Anterior cingulate cortex (tissue), 58 donors: ENCODE results near the gene AZGP1.
"Not testable (repeated sequence)": the region's sequence is repeated elsewhere in the genome, so short reads cannot be mapped to it uniquely, and the experiment has no call there.

Experiments
- DNase-seq, 58 donors: peaks; one replicate each; lab custom pipeline; 2025; lab: John Stamatoyannopoulos, UW

Gene AZGP1

DNA sequence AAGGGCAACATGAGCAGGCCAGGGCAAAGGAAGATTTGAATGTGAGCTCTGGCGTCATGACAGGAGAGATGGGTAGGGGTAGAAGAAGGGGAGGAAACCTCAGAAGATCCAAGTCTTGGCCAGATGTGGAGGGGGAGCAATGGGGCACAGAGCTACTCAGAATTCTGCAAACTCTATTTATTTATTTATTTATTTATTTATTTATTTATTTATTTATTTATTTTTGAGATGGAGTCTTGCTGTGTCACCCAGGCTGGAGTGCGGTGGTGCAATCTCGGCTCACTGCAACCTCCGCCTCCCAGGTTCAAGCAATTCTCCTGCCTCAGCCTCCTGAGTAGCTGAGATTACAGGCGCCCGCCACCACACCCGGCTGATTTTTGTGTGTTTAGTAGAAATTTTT is 21.2 kb downstream of the AZGP1 start:
- not testable (repeated sequence) for DNase-seq

DNA sequence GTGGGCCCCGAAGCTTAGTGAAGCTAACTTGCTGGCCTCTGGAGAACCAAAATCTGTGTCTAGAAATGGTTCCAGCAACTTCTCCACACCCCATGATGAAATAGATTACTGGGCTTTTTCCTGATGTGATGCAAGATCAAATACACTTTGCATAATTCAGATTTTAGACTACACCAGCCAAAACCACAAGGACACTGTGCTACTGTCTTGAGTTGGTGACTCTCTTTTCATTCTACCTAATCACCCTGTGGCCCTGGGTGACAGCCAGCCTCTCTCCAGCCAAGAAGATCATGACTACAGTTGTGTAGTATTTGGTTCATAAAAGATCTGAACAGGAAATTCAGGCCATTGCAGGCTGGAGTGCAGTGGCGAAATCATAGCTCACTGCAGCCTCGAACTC is 22.2 kb downstream of the AZGP1 start:
- no peak for DNase-seq

DNA sequence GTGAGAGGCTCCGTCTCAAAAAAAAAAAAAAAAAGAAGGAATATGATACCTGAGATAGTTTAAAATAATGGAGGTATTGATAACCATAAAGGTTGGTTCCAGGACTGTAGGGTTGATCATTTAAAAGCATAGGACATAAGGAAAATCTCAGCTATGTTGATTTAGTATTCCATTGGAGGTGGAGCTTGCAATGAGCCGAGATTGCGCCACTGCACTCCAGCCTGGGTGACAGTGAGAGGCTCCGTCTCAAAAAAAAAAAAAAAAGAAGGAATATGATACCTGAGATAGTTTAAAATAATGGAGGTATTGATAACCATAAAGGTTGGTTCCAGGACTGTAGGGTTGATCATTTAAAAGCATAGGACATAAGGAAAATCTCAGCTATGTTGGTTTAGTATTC is 23.2 kb downstream of the AZGP1 start:
- not testable (repeated sequence) for DNase-seq

DNA sequence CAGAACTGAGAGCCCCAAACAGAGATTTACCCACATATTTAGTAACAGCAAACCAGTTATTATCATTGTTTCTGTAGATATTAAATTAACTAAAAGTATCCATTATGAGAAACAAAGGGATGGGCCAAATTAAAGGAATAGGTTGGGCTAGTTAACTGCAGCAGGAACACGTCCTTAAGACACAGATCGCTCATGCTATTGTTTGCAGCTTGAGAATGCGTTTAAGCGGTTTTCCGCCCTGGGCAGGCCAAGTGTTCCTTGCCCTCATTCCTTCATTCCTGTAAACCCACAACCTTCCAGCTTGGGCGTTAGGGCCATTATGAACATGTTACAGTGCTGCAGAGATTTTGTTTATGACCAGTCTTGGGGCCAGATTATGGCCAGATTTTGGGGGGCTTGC is 25.0 kb downstream of the AZGP1 start:
- not testable (repeated sequence) for DNase-seq

DNA sequence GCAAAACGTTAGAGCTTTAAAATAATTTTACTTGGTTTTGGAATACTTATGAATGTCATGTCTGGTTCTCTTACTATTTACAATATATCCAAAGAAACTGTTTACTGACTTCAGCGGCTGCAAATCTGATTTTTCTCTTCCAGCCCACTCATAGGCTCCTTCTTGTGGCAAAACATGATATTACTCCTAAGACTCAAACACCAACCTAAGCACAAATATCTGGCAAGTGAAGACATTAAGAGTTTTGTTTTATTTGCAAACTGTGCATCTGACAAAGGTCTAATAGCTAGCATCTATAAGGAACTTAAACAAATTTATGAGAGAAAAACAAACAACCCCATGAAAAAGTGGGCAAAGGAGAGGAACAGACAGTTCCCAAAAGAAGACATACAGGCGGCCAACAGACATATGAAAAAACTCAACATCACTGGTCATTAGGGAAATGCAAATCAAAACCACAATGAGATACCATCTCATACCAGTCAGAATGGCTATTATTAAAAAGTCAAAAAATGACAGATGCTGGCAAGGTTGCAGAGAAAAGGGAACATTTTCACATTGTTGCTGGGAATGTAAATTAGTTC is 26.1 kb downstream of the AZGP1 start:
- DNase-seq = no peak

DNA sequence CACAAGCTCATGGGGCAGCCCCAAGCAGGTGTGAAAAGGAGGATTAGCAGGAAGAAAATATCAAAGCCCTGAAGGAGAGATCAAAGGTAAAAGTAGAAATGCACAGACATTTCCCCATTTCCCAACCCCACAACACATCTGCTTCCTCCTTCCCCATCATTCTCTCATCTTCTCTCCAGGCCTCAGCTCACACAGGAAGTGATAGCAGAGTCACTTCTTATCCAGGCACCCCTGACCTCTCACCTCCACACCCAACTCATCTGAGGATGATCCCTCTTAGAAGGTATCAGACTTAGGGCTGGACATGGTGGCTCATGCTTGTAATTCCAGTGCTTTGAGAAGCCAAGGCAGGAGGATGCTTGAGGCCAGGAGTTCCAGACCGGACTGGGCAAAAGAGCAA is 28.2 kb downstream of the AZGP1 start:
- DNase-seq = no peak

DNA sequence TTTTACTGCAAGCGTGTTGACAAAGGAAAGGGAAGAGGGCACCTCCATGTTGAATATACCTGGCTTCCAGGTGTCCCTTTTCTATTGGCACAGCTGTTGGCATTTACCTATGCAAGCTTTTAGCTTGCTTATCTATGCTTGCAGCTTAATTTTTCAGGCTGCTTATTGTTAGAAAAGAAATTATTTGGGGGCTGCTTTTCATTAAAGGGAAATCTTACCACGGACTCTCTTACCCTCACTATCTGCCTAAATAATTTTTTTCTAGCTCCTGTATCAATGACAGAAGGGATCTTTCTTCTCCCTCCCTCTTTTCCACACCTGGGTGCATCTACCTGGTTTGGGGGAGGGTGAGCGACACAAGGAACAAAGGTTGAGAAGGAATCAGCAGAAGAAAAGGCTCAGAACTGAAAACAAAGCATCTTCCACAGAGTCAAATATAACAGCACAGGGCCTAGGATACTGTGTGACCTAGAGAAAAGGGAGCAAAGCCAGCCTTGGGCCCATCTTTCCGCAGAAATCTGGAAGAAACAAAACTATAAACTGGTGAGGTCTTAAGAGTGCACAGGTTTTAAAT is 31.2 kb downstream of the AZGP1 start:
- no peak for DNase-seq

DNA sequence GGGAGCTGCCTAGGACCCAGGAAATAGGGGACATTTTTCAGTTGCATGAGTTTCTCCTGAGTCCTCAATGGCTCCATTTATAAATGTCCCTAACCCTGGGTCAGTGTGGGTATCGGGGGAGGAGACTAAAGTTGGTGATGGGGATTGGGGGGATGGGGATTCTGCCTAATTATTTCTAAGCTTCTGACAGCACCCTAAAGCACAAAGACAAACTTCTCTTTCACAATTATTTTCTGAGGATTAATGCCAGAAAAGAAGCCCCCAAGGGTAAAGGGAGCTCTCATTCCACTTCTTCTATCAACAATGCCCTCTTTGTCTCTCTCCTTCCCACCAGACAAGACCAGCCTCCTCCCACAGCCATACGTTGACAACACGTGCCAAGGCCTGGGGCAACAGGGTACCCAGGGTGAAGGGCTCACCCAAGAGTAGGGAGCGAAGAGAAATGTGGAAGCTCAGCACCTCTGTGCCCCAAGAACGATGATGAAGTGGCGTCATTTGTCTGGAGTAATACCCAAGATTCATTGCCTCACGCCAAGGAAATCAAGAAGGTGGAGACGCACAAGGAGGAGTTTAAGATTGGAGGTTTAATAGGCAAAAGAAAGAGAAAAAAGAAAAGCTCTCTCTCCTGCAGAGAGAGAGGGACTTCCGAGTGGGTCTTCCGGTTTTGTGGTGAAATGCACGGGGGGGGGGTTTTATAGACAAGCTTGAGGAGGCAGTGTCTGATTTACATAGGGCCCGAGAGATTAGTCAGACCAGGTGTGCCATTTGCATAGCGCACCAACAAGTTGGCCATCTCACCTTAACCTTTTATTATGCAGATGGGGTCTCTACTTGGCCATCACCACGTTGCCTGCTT is 32.0 kb downstream of the AZGP1 start:
- no peak for DNase-seq

DNA sequence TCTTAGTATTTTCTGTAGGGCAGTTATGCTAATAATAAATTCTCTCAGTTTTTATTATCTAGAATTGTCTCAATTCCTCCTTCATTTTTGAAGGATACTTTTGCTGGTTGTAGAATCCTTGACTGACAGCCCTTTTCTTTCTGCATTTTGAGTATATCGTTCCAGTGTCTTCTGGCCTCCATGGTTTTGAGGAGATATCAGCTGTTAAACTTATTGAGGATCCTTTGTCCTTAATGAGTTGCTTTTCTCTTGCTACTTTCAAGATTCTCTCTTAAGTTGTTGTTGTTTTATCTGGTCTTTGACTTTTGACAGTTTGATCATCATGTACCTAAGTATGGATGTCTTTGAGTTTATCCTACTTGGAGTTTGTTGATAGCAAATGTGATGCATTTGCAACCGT is 37.5 kb downstream of the AZGP1 start:
- DNase-seq = no peak

DNA sequence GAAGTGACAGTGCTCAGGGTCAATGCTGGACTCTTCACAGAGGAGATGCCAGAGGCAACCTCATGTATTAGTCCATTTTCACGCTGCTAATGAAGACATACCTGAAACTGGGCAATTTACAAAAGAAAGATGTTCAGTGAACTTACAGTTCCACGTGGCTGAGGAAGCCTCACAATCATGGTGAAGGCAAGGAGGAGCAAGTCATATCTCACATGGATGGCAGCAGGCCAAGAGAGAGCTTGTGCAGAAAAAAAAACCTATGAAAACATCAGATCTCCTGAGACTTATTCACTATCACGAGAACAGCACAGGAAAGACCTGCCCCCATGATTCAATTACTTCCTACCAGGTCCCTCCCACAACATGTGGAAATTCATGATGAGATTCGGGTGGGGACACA is 40.8 kb downstream of the AZGP1 start:
- not testable (repeated sequence) for DNase-seq

DNA sequence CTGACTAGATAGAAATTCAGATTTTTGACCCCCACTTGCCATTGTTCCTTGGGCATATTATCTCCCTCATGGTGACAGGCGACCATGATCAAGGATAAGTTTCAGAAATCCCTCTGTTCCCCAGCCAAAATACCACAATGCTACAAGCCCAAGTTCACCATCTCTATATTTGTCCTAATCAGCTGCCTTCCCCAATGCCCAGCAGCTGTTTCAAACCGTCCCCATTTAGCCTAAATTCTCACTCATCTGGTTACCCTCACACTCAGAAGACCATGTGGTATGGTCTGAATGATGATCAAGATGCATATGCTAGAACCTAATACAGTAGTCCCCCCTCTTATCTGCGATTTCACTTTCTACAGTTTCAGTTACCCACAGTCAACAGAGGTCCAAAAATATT is 45.5 kb downstream of the AZGP1 start:
- no peak for DNase-seq

DNA sequence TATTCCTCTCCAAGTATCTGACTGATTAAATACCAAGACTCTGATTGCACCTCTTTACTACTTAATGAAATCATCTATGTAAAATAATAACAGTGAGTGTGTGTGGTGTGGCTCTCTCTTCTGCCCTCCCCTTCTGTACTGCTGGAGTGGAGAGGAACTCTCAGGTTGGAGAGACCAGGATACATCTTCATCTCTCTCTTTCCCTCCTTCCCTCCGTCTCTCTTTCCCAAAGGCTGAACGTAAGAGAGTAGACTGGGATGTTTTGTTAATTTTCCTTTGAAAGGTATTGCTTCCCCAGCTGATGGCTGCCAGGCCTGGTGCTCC is 46.1 kb downstream of the AZGP1 start:
- DNase-seq = no peak

DNA sequence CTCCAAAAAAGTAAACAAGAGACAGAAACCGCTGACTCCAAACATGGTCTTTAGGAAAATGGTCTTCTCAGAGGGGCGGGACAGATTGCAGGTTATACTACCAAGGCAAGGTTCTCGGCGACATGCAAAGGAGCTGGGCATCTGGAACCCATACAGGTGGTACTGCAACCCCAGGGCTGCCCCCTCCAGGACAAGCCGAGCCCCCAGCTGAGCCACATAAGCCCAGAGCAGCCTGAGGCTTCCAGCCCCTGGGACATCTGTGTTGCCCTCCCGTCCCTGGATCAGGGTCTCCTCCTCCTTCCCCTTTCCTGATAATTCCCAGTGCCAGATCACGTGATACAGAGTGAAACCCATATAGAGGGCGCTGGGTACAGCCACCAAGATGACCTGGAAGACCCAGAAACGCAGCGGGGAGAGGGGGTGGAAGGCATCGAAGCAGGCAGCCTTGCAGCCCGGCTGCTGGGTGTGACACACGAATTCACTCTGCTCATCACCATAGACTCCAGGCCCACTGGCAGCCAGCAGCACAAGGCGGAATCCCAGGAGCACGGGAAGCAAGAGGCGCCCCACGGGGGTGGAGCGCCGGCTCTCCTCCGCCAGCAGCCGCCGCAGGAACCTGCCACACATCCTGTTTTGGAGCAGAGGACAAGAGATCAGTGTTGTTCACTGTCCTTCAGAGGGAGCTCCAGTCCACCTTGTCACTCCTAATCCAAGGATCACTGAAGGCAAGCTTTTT is 46.7 kb downstream of the AZGP1 start, which contains the start of gene GJC3:
Gene GJC3, minus strand, starts transcription at position 627 of the 736 bp plus-strand sequence. Its CDS starts 0 bp downstream, at position 627.
- peak in 37 of 58 donors; percentile 1 to 38 (median 12) for DNase-seq

DNA sequence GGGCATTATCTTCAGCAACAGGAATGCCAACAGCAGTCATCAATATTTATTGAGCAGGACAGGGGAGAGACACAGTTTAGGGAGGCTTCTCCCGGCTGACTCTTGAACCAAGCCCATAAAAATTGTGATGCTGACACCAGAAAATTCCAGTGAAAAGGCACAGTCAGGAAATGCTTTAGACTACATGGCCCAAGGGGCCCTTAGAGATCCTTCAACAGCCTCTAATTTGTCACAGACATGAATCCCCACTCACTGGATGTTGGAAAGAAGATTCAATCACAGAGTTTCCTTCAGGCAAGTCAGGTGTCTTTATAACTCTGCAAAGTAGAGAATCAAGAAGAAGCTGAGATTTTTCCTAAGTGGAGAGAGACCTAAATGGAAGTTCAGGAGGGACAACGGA is 47.6 kb downstream of the AZGP1 start:
- no peak for DNase-seq

DNA sequence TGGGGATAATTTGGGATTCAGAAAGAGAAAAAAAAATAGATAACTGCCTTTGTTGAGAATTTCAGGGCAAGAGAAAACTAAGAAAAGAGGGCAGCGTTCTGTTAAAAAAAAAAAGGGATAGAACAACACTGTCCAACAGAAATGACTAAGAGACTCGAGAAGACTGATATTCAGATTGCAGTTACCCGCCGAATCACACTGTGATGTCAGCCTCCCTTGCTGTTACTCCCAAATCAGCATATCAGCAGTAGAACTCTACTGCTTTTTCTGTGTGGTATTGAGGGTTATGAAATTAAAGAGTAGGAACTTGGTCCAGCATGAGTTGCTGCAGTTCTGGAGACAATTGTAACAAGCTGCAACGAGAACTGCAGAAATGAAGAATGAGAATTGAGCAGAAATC is 48.3 kb downstream of the AZGP1 start:
- DNase-seq = no peak

DNA sequence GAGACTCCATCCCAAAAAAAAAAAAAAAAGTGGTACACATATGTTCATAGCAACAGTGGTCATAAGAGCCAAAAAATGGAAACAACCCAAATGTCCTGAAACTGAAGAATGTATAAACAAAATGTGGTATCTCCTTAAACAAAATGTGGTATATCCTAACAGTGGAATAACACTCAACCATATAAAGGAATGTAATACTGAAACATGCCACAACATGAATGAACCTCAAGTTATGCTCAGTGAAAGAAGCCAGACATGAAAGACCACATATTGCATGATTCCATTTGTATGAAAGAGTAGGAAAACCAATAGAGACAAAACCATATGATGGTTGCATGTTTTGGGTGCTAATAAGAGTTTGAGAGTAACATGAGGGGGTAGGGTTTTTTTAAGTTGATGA is 49.5 kb downstream of the AZGP1 start:
- DNase-seq = no peak

DNA sequence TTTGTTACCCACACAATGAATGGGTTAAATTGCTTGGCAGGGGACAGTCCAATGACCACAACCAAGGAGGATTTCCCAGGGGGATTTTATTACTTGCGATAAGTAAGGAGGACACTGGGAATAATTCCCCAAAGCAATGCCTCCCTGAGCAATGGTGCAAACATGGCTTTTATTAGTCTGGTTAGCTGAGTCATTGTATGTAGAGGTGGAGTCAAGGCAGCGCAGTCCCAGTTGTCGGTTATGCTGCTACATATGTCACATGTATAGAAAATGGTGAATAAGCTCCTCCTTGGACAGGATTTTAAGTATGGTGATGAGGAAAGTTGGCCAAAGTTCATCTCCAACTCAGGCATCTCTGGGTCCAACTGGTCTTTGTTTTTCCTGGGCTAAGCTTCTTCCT is 52.6 kb downstream of the AZGP1 start:
- DNase-seq = no peak

DNA sequence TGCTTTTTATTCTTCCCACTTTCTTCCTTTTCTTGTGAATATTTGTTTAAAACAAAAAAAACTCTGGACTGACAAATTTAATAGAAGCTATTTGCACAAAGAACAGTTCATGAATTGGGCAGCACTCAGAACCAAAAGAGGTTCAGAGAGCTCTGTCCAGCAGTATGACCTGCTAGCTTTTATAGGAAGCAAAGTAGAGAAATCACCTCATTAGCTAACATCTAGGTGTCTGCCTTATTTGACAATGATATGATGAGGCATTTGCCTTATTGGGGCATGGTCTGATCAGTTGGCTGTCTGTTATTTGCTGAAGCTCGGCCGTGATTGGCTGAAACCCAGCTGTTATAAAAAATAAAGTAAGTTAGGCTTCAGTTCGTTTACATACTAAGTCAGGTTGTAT is 55.7 kb downstream of the AZGP1 start:
- DNase-seq = no peak

DNA sequence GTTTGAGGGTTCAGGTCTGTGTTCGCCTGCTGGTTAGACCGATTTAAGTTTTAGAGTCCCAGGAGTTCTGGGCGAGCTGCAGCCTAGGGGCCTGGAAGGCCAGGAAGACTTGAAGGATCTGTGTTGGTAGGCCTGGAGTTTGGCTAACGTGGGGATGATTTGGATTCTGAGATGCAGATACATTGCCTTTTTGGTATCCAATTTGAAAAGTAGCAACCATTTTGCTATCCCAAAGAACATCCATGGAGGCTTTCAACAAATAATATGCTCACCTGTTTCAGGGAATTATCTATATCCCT is 56.1 kb downstream of the AZGP1 start:
- no peak for DNase-seq

DNA sequence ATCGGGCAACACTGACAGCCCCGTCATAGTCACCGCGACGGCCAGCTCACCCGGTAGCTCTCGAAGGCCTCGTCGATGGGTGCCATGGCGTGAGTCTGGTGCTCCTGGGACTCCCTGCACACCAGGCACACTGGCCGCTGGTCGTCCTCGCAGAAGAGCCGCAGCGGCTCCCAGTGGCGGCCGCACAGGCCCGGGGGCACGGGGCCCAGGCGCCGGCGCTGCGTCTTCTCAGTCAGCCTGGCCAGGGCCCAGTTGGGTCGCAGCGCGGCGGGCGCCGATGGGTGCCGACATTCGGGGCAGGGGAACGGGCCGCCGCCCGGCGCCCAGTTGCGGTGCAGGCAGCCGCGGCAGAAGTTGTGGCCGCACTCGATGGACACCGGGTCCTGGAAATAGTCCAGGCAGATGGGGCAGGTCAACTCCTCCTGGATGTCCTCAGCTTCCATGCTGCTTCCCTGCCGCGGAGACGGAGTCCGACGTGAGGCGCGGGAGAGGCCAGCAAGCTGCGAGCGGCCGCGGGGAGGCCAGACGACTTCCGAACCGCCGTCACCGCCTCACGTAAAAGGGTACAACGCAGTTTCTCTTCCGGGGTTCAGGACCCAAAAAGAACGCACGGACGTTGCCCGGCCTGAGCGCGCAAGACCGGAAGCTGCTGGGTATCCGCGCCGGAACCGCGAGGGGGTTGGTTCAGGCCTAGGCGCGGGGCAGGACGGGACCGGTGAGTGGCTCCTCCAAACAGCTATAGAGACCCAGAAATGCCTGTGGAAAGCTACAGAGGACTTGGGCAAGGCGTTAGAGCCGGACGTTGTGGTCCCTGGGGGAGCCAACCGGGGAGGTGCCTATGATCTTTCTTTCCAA is 56.6 kb downstream of the AZGP1 start, which contains the start of gene TRIM4:
Gene TRIM4, minus strand, starts transcription at position 572 of the 855 bp plus-strand sequence. Its CDS starts 129 bp downstream, at position 443.
- DNase-seq = peak; percentile 50 to 96 (median 88)
